HepG2 (cell line): ENCODE measurements around the gene CRYM. TPM values are rescaled to one million over a fixed set of nuclear protein-coding genes. Genes with fewer than 3 reads are reported as not detected.

Experiments
- ARNTL ChIP-seq: sonication (generic); formaldehyde crosslinking; IDR thresholded peaks from 2 replicates; pipeline ENCODE4 v1.4.0; 2020; ENCODE audit warnings: mild to moderate bottlenecking, missing genetic modification reagents
- ELF4 ChIP-seq: sonication (generic); formaldehyde crosslinking; IDR thresholded peaks from 2 replicates; pipeline ENCODE4 v1.5.0; 2020; ENCODE audit warnings: missing genetic modification reagents, mild to moderate bottlenecking, moderate library complexity, borderline replicate concordance
- FOXA1 ChIP-seq, 2 experiments: fragments of 450-650 bp in 1 of 2; sonication (generic) in 1 of 2; formaldehyde crosslinking in 1 of 2; IDR thresholded peaks; 2 replicates each; pipeline versions ENCODE4 v1.4.0 to v1.6.1; 2016 to 2020; ENCODE audit warnings: missing genetic modification reagents in 1 of 2
- GABPB1 ChIP-seq: IDR thresholded peaks from 2 replicates; pipeline ENCODE4 v1.6.1; 2016; ENCODE audit warnings: mild to moderate bottlenecking, missing genetic modification reagents, moderate library complexity, missing compliant biosample characterization
- HNF4A ChIP-seq: sonication (generic); formaldehyde crosslinking; IDR thresholded peaks from 2 replicates; pipeline ENCODE4 v1.4.0; 2020; ENCODE audit warnings: missing genetic modification reagents
- MEIS2 ChIP-seq: sonication (generic); formaldehyde crosslinking; IDR thresholded peaks from 2 replicates; pipeline ENCODE4 v1.9.0; 2021; ENCODE audit warnings: mild to moderate bottlenecking, missing genetic modification reagents
- NR1H2 ChIP-seq: sonication (generic); formaldehyde crosslinking; IDR thresholded peaks from 2 replicates; pipeline ENCODE4 v1.8.1; 2022; ENCODE audit warnings: low read depth, missing genetic modification reagents, borderline replicate concordance
- SMYD3 ChIP-seq: sonication (generic); formaldehyde crosslinking; IDR thresholded peaks from 2 replicates; pipeline ENCODE4 v1.8.1; 2023; ENCODE audit warnings: mild to moderate bottlenecking, missing genetic modification reagents
- TGIF2 ChIP-seq: IDR thresholded peaks from 2 replicates; pipeline ENCODE4 v1.6.1; 2016; ENCODE audit warnings: control low read depth, missing compliant biosample characterization
- ZBTB44 ChIP-seq: sonication (generic); formaldehyde crosslinking; IDR thresholded peaks from 2 replicates; pipeline ENCODE4 v1.4.0; 2020; ENCODE audit warnings: missing genetic modification reagents
- ZFX ChIP-seq: sonication (generic); formaldehyde crosslinking; IDR thresholded peaks from 2 replicates; pipeline ENCODE4 v1.4.0; 2020; ENCODE audit warnings: mild to moderate bottlenecking, low read depth, missing genetic modification reagents, moderate library complexity
- ZNF180 ChIP-seq: sonication (generic); formaldehyde crosslinking; IDR thresholded peaks from 2 replicates; pipeline ENCODE4 v1.4.0; 2020; ENCODE audit warnings: low read depth, missing genetic modification reagents, borderline replicate concordance
- ZNF468 ChIP-seq: sonication (generic); formaldehyde crosslinking; IDR thresholded peaks from 2 replicates; pipeline ENCODE4 v1.8.0; 2022; ENCODE audit warnings: mild to moderate bottlenecking, moderate library complexity, missing genetic modification reagents
- ZNF512B ChIP-seq: sonication (generic); formaldehyde crosslinking; IDR thresholded peaks from 2 replicates; pipeline ENCODE4 v1.5.1; 2020; ENCODE audit warnings: missing genetic modification reagents, mild to moderate bottlenecking, borderline replicate concordance
- ZNF567 ChIP-seq: sonication (generic); formaldehyde crosslinking; IDR thresholded peaks from 2 replicates; pipeline ENCODE4 v1.8.1; 2023; ENCODE audit warnings: mild to moderate bottlenecking, missing genetic modification reagents, borderline replicate concordance
- ZNF792 ChIP-seq: IDR thresholded peaks from 2 replicates; pipeline ENCODE4 v1.6.1; 2016
- ZNF839 ChIP-seq: sonication (generic); formaldehyde crosslinking; IDR thresholded peaks from 2 replicates; pipeline ENCODE4 v1.4.0; 2020; ENCODE audit warnings: missing genetic modification reagents, mild to moderate bottlenecking, borderline replicate concordance
- ZSCAN12 ChIP-seq: sonication (generic); formaldehyde crosslinking; IDR thresholded peaks from 2 replicates; pipeline ENCODE4 v1.9.0; 2021; ENCODE audit warnings: mild to moderate bottlenecking, missing genetic modification reagents
- polyA plus RNA-seq, 8 experiments: library from polyadenylated mRNA; depleted of rRNA in 3 of 8; stranded (reverse) in 7 of 8; unstranded in 1 of 8; fragments of >200 nt; fragmentation: Illumina TruSeq in 4 of 8; extraction: Trizol in 4 of 8; gene quantifications; 2 replicates each; pipeline versions ENCODE4 v1.2.1 to v1.2.3, GENCODE V29; 2011 to 2016; ENCODE audit warnings: low read depth in 4 of 8, missing spikeins in 1 of 8, mixed read lengths in 1 of 8; ENCODE audit not compliant: insufficient read depth in 1 of 8
- total RNA-seq, 5 experiments: library from RNA; depleted of rRNA; stranded (reverse); fragments of >200 nt; fragmentation: Illumina TruSeq; extraction: Trizol; gene quantifications; 2 replicates each; pipeline ENCODE4 v1.2.3, GENCODE V29; 2016; ENCODE audit warnings: low read depth in 1 of 5
- TF ChIP-seq, protein P1 (sequence below): IDR thresholded peaks from 2 replicates; pipeline ENCODE4 v1.6.1; 2016
- TF ChIP-seq, protein P2 (sequence below): IDR thresholded peaks from 2 replicates; pipeline ENCODE4 v1.6.1; 2016; ENCODE audit warnings: mild to moderate bottlenecking
- TF ChIP-seq, protein P3 (sequence below): sonication (generic); formaldehyde crosslinking; IDR thresholded peaks from 2 replicates; pipeline ENCODE4 v1.5.0; 2020; ENCODE audit warnings: mild to moderate bottlenecking, missing genetic modification reagents

CRYM gene
- total and polyA plus RNA-seq, 2 of the 13 experiments (the other 11 are each of a cell fraction or from before 2014, with no cell fraction given) = 1.9 to 2.2 TPM

- TF ChIP-seq, protein P1, sequence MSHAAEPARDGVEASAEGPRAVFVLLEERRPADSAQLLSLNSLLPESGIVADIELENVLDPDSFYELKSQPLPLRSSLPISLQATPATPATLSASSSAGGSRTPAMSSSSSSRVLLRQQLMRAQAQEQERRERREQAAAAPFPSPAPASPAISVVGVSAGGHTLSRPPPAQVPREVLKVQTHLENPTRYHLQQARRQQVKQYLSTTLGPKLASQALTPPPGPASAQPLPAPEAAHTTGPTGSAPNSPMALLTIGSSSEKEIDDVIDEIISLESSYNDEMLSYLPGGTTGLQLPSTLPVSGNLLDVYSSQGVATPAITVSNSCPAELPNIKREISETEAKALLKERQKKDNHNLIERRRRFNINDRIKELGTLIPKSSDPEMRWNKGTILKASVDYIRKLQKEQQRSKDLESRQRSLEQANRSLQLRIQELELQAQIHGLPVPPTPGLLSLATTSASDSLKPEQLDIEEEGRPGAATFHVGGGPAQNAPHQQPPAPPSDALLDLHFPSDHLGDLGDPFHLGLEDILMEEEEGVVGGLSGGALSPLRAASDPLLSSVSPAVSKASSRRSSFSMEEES (CRISPR knock-in tag) = no peak
- TF ChIP-seq TGIF2 (CRISPR knock-in tag) = no peak
- TF ChIP-seq SMYD3 (CRISPR knock-in tag) = no peak
- no peak for TF ChIP-seq ELF4 (CRISPR knock-in tag)
- TF ChIP-seq MEIS2 (CRISPR knock-in tag) = no peak
- TF ChIP-seq ZSCAN12 (CRISPR knock-in tag) = no peak
- TF ChIP-seq, protein P2, sequence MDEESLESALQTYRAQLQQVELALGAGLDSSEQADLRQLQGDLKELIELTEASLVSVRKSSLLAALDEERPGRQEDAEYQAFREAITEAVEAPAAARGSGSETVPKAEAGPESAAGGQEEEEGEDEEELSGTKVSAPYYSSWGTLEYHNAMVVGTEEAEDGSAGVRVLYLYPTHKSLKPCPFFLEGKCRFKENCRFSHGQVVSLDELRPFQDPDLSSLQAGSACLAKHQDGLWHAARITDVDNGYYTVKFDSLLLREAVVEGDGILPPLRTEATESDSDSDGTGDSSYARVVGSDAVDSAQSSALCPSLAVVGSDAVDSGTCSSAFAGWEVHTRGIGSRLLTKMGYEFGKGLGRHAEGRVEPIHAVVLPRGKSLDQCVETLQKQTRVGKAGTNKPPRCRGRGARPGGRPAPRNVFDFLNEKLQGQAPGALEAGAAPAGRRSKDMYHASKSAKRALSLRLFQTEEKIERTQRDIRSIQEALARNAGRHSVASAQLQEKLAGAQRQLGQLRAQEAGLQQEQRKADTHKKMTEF (CRISPR knock-in tag) = peak; percentile 36; the same call in 1 of the 2 replicates
- TF ChIP-seq, protein P3, sequence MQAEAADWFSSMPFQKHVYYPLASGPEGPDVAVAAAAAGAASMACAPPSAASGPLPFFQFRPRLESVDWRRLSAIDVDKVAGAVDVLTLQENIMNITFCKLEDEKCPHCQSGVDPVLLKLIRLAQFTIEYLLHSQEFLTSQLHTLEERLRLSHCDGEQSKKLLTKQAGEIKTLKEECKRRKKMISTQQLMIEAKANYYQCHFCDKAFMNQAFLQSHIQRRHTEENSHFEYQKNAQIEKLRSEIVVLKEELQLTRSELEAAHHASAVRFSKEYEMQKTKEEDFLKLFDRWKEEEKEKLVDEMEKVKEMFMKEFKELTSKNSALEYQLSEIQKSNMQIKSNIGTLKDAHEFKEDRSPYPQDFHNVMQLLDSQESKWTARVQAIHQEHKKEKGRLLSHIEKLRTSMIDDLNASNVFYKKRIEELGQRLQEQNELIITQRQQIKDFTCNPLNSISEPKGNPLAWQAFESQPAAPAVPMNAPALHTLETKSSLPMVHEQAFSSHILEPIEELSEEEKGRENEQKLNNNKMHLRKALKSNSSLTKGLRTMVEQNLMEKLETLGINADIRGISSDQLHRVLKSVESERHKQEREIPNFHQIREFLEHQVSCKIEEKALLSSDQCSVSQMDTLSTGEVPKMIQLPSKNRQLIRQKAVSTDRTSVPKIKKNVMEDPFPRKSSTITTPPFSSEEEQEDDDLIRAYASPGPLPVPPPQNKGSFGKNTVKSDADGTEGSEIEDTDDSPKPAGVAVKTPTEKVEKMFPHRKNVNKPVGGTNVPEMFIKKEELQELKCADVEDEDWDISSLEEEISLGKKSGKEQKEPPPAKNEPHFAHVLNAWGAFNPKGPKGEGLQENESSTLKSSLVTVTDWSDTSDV (CRISPR knock-in tag) = no peak
- TF ChIP-seq GABPB1 = no peak
- TF ChIP-seq ZBTB44 (CRISPR knock-in tag) = no peak
- TF ChIP-seq ZNF468 (CRISPR knock-in tag) = no peak
- no peak for TF ChIP-seq ZNF180
- no peak for TF ChIP-seq ARNTL (CRISPR knock-in tag)
- no peak for TF ChIP-seq FOXA1 (IDR thresholded peaks at IDR 0.05)
- 0 out of 2 replicates have a peak, but pooled peaks have one; percentile 31 for TF ChIP-seq FOXA1 (CRISPR knock-in tag; IDR thresholded peaks at IDR 0.05)
- TF ChIP-seq ZNF839 = no peak
- no peak for TF ChIP-seq HNF4A (CRISPR knock-in tag)
- TF ChIP-seq ZNF512B (CRISPR knock-in tag) = no peak
- TF ChIP-seq ZNF567 (CRISPR knock-in tag) = no peak
- no peak for TF ChIP-seq NR1H2 (CRISPR knock-in tag)
- no peak for TF ChIP-seq ZFX (CRISPR knock-in tag)
- TF ChIP-seq ZNF792 (CRISPR knock-in tag) = no peak
These were observed 48.4 kb upstream of the CRYM start (continued) for GRCh38 chr16:21326459-21326858.
